HEK293 (cell line): ENCODE data around the gene TBX6.

ENCODE experiments used
- CTCF ChIP-seq: fragments of 450-650 bp; formaldehyde crosslinking; IDR thresholded peaks from 2 replicates; pipeline ENCODE4 v1.5.1; 2016; ENCODE audit warnings: missing biosample characterization, missing genetic modification characterization
- ZBTB20 ChIP-seq: fragments of 450-650 bp; formaldehyde crosslinking; IDR thresholded peaks from 2 replicates; pipeline ENCODE4 v1.5.1; 2016; ENCODE audit warnings: missing biosample characterization, missing genetic modification characterization
- ZNF211 ChIP-seq: fragments of 450-650 bp; formaldehyde crosslinking; IDR thresholded peaks from 2 replicates; pipeline ENCODE4 v1.5.1; 2016; ENCODE audit warnings: low read depth, missing biosample characterization, missing genetic modification characterization

- TF ChIP-seq CTCF (tag by site-specific recombination) (no peak), ZBTB20 (tag by site-specific recombination) (no peak), ZNF211 (tag by site-specific recombination) (no peak)
Observed at GRCh38 chr16:30084816-30085159, 6.9 kb downstream of the TBX6 start.
